Fibroblast of mammary gland (primary cell): ENCODE results near the gene CHST8.
A peak's percentile ranks its signal among the peaks of the same experiment; 100 is the strongest.

Experiments
- DNase-seq: peaks from one replicate; pipeline ENCODE4 v3.0.0-alpha.2; 2010; ENCODE audit warnings: low read depth
- H3K4me3 ChIP-seq: 2 replicates; pipeline ENCODE4 v1.5.1; 2011; ENCODE audit warnings: low read depth, mild to moderate bottlenecking, low read length, moderate library complexity; ENCODE audit not compliant: control insufficient read depth
- CTCF ChIP-seq: conservative IDR thresholded peaks from 2 replicates; pipeline ENCODE4 v1.5.1; 2011; ENCODE audit warnings: low read depth, low read length, inconsistent platforms; ENCODE audit not compliant: control insufficient read depth, insufficient read depth

CHST8 gene

DNA sequence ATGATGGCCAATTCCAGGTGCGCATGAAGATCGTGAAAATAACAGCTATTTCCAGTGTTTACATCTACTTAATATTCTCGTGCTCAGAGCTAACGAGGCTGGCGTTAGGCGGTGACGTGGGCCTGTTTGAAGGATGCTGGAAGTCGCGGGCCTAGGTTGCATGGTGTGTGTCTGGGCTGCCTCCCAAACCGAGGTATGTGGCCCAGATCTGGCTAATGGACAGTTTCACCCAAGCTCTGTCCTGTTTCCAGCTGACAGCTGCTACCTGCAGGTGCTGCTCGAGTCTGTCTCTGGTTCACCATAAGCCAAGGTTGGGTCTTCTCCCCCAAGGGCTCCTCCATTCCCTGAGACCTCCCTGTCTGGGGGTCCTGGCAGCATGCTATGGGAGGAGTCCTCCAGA is 134.4 kb downstream of the CHST8 start:
- DNase-seq: no peak
- no peak for TF ChIP-seq CTCF
- no peak overlapping the region for H3K4me3 ChIP-seq

- DNase-seq: no peak
- no peak for TF ChIP-seq CTCF
- H3K4me3 ChIP-seq: no peak overlapping the region
These were observed 136.8 kb downstream of the CHST8 start for GRCh38 chr19:33758541-33759013.

DNA sequence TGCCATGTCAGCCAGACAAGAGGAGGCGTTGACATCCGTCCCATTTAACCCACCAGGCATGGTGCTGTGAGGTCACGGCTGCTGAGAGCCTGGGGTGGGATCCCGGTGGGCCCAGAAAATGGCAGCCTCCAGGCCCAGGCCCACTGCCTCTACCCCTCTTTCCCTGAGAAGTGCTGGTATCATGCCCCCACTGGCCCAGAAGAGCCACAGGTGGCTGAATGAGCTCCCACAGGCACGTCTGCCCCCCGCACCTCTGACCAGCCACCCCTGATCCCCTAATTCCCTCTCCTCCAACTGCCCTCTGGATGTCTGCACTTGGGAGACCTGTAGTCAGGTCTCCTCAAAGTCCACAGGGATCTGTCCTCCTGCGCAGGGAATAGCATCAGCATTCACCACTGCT is 137.6 kb downstream of the CHST8 start:
- no peak for TF ChIP-seq CTCF
- H3K4me3 ChIP-seq: no peak overlapping the region
- no peak for DNase-seq

- no peak for TF ChIP-seq CTCF
- no peak overlapping the region for H3K4me3 ChIP-seq
- DNase-seq: no peak
These were observed 142.0 kb downstream of the CHST8 start for GRCh38 chr19:33763633-33764371.

- no peak for DNase-seq
- no peak for TF ChIP-seq CTCF
- H3K4me3 ChIP-seq: no peak overlapping the region
These were observed 144.9 kb downstream of the CHST8 start for GRCh38 chr19:33766623-33767022.

DNA sequence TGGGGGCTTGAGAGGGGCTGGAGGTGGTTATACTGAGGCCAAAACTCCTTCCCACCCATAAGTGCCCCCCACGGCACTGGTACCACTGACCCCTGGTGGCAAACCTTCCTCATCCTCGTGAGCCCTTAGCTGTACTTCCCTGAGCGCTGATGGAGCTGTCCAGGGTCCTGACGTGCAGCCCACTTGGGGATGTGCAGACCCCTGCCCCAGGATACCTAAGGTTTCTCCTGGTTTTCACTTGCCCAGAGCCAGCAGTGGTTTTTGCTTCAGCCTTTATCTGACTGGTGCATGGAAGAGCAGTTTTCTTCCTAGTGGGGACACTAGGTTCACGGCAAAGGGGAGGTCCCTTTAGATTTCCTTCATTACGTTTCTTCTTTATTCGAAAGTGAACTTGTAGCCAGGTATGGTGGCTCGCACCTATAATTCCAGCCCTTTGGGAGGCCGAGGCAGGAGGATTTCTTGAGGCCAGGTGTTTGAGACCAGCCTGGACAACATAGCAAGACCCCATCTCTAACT is 146.2 kb downstream of the CHST8 start:
- peak; percentile 10 for DNase-seq
- no peak overlapping the region for H3K4me3 ChIP-seq
- TF ChIP-seq CTCF: peak; percentile 9
